ENCODE measurements around the gene CLDN10. TPM values are rescaled to one million over a fixed set of nuclear protein-coding genes. Genes with fewer than 3 reads are reported as not detected.

Gene CLDN10
- total RNA-seq, 4 donors from 2014 or later: 1.3 to 9.5 TPM; not detected in 2

GRCh38 chr13:95626768-95627167, 74.2 kb downstream of the CLDN10 start:
- no peak for DNase-seq
- Histone ChIP-seq H3K27me3 (no peaks in the 10 kb centered on the region), H3K36me3 (peaks cover 0 to 34% (median 0%) of the 10 kb centered on the region in 3 donors), H3K27ac (no peak overlapping the region), H3K9me3 (no peaks in the 10 kb centered on the region), H3K4me3 (no peak overlapping the region), H3K4me1 (peaks cover 0 to 2% (median 0%) of the 10 kb centered on the region in 3 donors)
- intact Hi-C loops (cut with DNase I): no loop called here
- TF ChIP-seq CTCF (IDR thresholded peaks at IDR 0.05): no peak

GRCh38 chr13:95627590-95627989, 75.1 kb downstream of the CLDN10 start:
- no peak for TF ChIP-seq POLR2A (IDR thresholded peaks at IDR 0.05)
- TF ChIP-seq CTCF (IDR thresholded peaks at IDR 0.05): no peak
- Histone ChIP-seq H3K9me3 (no peaks in the 10 kb centered on the region), H3K4me1 (no peaks in the 10 kb centered on the region), H3K27me3 (no peaks in the 10 kb centered on the region), H3K4me3 (no peak overlapping the region), H3K36me3 (peaks cover 0 to 34% (median 0%) of the 10 kb centered on the region in 3 donors), H3K27ac (no peak overlapping the region)
- 91 to 95% methylated on average over 1 of the region's 1 CpG for WGBS, 2 donors
- intact Hi-C loops (cut with DNase I): no loop called here
- DNase-seq: no peak

GRCh38 chr13:95628488-95628887, 76.0 kb downstream of the CLDN10 start:
- DNase-seq: no peak
- Histone ChIP-seq H3K27ac (no peak overlapping the region), H3K9me3 (no peaks in the 10 kb centered on the region), H3K4me1 (no peaks in the 10 kb centered on the region), H3K27me3 (no peaks in the 10 kb centered on the region), H3K36me3 (peaks cover 0 to 34% (median 0%) of the 10 kb centered on the region in 3 donors), H3K4me3 (no peak overlapping the region)
- WGBS, 2 donors: 88% methylated on average over 1 of the region's 1 CpG
- intact Hi-C loops (cut with DNase I): no loop called here
- TF ChIP-seq POLR2A (IDR thresholded peaks at IDR 0.05) (no peak), CTCF (IDR thresholded peaks at IDR 0.05) (no peak)

- no peak overlapping the region for H3K4me3 ChIP-seq
- peaks cover 0 to 34% (median 0%) of the 10 kb centered on the region in 3 donors for H3K36me3 ChIP-seq
- no peak for TF ChIP-seq CTCF (IDR thresholded peaks at IDR 0.05)
- TF ChIP-seq POLR2A (IDR thresholded peaks at IDR 0.05): no peak
- no peak for DNase-seq
- 33 to 73% methylated on average over 2 to 4 of the region's 4 CpGs for WGBS, 2 donors
- H3K27ac ChIP-seq: no peak overlapping the region
- intact Hi-C loops (cut with DNase I): no loop called here
- H3K4me1 ChIP-seq: no peaks in the 10 kb centered on the region
- no peaks in the 10 kb centered on the region for H3K27me3 ChIP-seq
- no peaks in the 10 kb centered on the region for H3K9me3 ChIP-seq
These were observed 76.6 kb downstream of the CLDN10 start for GRCh38 chr13:95629071-95629470.

Other genes with a start within 250 kb of the CLDN10 start
- 10 to 100 TPM in 1 of 4 donors, 1 to 10 TPM in 3; 2.9 to 12.8 (median 7.0) TPM for gene DZIP1, start 92.0 kb downstream of the CLDN10 start, total RNA-seq
- gene DNAJC3, start 124.4 kb downstream of the CLDN10 start, total RNA-seq: 10 to 100 TPM; 27.8 to 40.6 (median 34.6) TPM

Measured in esophagus squamous epithelium (tissue), 5 donors.